ENCODE data around the gene GPSM3. TPM values are rescaled to one million over a fixed set of nuclear protein-coding genes. Genes with fewer than 3 reads are reported as not detected.

Gene GPSM3
- total and polyA plus RNA-seq, 2 of the 13 experiments (the other 11 are each of a cell fraction or from before 2014, with no cell fraction given), result 0.18 to 6.2 TPM

GRCh38 chr6:32175711-32176475 lies 16.6 kb downstream of the GPSM3 start, which contains the start of gene AGPAT1 (continued):
- TF ChIP-seq SALL2 (CRISPR knock-in tag; IDR thresholded peaks at IDR 0.05) (peak; percentile 64; the same call in 1 of the 2 replicates), ZNF776 (CRISPR knock-in tag; IDR thresholded peaks at IDR 0.05) (no peak), ZNF788 (CRISPR knock-in tag; IDR thresholded peaks at IDR 0.05; ENCODE audit: borderline replicate concordance) (no peak; the same call in 1 of the 2 replicates), FIP1L1 (IDR thresholded peaks at IDR 0.05; ENCODE audit: borderline replicate concordance, insufficient read depth, low read depth, low read length) (no peak), ZNF142 (CRISPR knock-in tag; IDR thresholded peaks at IDR 0.05) (no peak), ZFP1 (CRISPR knock-in tag; IDR thresholded peaks at IDR 0.05) (peak; percentile 24; the same call in 1 of the 2 replicates), MBNL3 (CRISPR knock-in tag; conservative IDR thresholded peaks at IDR 0.05) (no peak), ZNF749 (CRISPR knock-in tag; IDR thresholded peaks at IDR 0.05; ENCODE audit: borderline replicate concordance) (no peak), PHB2 (IDR thresholded peaks at IDR 0.05; ENCODE audit: partially characterized antibody) (no peak), ZNF646 (CRISPR knock-in tag; IDR thresholded peaks at IDR 0.05) (no peak)
- TF ChIP-seq, protein P1, sequence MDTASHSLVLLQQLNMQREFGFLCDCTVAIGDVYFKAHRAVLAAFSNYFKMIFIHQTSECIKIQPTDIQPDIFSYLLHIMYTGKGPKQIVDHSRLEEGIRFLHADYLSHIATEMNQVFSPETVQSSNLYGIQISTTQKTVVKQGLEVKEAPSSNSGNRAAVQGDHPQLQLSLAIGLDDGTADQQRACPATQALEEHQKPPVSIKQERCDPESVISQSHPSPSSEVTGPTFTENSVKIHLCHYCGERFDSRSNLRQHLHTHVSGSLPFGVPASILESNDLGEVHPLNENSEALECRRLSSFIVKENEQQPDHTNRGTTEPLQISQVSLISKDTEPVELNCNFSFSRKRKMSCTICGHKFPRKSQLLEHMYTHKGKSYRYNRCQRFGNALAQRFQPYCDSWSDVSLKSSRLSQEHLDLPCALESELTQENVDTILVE (CRISPR knock-in tag; IDR thresholded peaks at IDR 0.05), result peak; percentile 3; the same call in 1 of the 2 replicates
- TF ChIP-seq, protein P2, sequence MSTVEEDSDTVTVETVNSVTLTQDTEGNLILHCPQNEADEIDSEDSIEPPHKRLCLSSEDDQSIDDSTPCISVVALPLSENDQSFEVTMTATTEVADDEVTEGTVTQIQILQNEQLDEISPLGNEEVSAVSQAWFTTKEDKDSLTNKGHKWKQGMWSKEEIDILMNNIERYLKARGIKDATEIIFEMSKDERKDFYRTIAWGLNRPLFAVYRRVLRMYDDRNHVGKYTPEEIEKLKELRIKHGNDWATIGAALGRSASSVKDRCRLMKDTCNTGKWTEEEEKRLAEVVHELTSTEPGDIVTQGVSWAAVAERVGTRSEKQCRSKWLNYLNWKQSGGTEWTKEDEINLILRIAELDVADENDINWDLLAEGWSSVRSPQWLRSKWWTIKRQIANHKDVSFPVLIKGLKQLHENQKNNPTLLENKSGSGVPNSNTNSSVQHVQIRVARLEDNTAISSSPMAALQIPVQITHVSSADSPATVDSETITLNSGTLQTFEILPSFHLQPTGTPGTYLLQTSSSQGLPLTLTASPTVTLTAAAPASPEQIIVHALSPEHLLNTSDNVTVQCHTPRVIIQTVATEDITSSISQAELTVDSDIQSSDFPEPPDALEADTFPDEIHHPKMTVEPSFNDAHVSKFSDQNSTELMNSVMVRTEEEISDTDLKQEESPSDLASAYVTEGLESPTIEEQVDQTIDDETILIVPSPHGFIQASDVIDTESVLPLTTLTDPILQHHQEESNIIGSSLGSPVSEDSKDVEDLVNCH (CRISPR knock-in tag; IDR thresholded peaks at IDR 0.05), result 0 out of 2 replicates have a peak, but pooled peaks have one; percentile 76
